Stimulated activated CD8-positive, alpha-beta memory T cell treated with anti-CD3 and anti-CD28 coated beads, Interleukin-7, amount 100 ng/mL, for 24 hours (primary cell): ENCODE data around the gene AGPAT4.
"Not testable (repeated sequence)": the region's sequence is repeated elsewhere in the genome, so short reads cannot be mapped to it uniquely, and the experiment has no call there.

ENCODE experiments used
- DNase-seq: peaks from one replicate; pipeline ENCODE4 v3.0.0-alpha.2; 2020; ENCODE audit warnings: low read depth

AGPAT4 gene

GRCh38 chr6:161273752-161274487, at the start of gene AGPAT4:
Gene AGPAT4, minus strand, starts transcription at chr6:161274061. Its CDS starts 41,848 bp downstream, at chr6:161232213.
- peak; percentile 16 for DNase-seq

GRCh38 chr6:161319231-161319630, 45.4 kb upstream of the AGPAT4 start:
- DNase-seq: no peak

GRCh38 chr6:161318456-161318855, 44.6 kb upstream of the AGPAT4 start:
- no peak for DNase-seq

GRCh38 chr6:161316531-161316930, 42.7 kb upstream of the AGPAT4 start:
- no peak for DNase-seq

- DNase-seq: not testable (repeated sequence)
Observed at GRCh38 chr6:161315246-161315917, 41.5 kb upstream of the AGPAT4 start.

GRCh38 chr6:161314541-161315245, 40.8 kb upstream of the AGPAT4 start:
- not testable (repeated sequence) for DNase-seq

- no peak for DNase-seq
Observed at GRCh38 chr6:161313940-161314509, 40.2 kb upstream of the AGPAT4 start.

- not testable (repeated sequence) for DNase-seq
Observed at GRCh38 chr6:161313475-161313874, 39.6 kb upstream of the AGPAT4 start.

- not testable (repeated sequence) for DNase-seq
Observed at GRCh38 chr6:161309774-161310173, 35.9 kb upstream of the AGPAT4 start.

GRCh38 chr6:161308075-161308655, 34.3 kb upstream of the AGPAT4 start:
- no peak for DNase-seq

GRCh38 chr6:161305860-161306259, 32.0 kb upstream of the AGPAT4 start:
- no peak for DNase-seq

- no peak for DNase-seq
Observed at GRCh38 chr6:161303628-161304340, 29.9 kb upstream of the AGPAT4 start.

GRCh38 chr6:161302949-161303348, 29.1 kb upstream of the AGPAT4 start:
- DNase-seq: no peak

- DNase-seq: no peak
Observed at GRCh38 chr6:161301338-161301737, 27.5 kb upstream of the AGPAT4 start.

GRCh38 chr6:161300823-161301222, 27.0 kb upstream of the AGPAT4 start:
- no peak for DNase-seq

GRCh38 chr6:161299726-161300125, 25.9 kb upstream of the AGPAT4 start:
- DNase-seq: no peak

- DNase-seq: no peak
Observed at GRCh38 chr6:161295784-161296183, 21.9 kb upstream of the AGPAT4 start.

GRCh38 chr6:161292650-161293281, 18.9 kb upstream of the AGPAT4 start:
- DNase-seq: no peak

GRCh38 chr6:161292145-161292544, 18.3 kb upstream of the AGPAT4 start:
- no peak for DNase-seq

GRCh38 chr6:161290751-161291150, 16.9 kb upstream of the AGPAT4 start:
- no peak for DNase-seq

- DNase-seq: no peak
Observed at GRCh38 chr6:161284653-161285052, 10.8 kb upstream of the AGPAT4 start.
